ENCODE results near the gene SCYL1.

Gene SCYL1

DNA sequence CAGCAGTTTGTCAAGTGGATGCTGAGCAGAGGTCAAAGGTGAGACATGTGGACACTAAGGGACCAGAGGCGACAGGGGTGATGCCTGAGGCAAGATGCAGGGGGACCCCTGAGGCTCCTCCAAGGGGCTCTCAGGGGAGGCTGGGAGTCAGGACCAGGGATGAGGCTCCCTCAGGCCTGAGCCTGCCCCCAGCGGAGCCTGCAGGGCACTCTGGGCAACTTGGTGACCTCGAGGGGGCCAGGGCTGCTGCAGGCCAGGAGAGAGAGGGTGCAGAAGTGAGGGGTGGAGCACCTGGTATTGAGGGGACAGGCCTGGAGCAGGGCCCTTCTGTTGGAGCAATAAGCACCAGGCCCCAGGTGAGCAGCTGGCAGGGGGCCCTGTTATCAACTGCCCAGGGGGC is 57.0 kb downstream of the SCYL1 start:
- no peak for DNase-seq (ENCODE audit: low read depth)

DNA sequence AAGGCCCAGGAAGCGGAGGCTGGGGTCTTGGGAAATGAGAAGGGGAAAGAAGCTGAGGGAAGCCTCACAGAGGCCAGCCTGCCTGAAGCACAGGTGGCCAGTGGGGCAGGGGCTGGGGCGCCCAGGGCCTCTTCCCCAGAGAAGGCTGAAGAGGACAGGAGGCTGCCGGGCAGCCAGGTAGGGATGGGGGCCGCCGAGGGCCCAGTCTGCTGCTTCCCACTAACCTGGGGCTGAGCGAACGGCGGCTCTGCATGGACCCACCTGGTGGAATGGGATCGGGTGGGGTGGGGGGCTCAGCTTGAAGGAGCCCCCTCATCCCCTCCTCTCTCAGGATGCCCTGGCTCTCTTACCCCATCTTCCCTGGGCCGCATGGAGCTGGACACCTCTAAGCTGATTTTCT is 58.7 kb downstream of the SCYL1 start:
- DNase-seq (ENCODE audit: low read depth) = no peak

DNA sequence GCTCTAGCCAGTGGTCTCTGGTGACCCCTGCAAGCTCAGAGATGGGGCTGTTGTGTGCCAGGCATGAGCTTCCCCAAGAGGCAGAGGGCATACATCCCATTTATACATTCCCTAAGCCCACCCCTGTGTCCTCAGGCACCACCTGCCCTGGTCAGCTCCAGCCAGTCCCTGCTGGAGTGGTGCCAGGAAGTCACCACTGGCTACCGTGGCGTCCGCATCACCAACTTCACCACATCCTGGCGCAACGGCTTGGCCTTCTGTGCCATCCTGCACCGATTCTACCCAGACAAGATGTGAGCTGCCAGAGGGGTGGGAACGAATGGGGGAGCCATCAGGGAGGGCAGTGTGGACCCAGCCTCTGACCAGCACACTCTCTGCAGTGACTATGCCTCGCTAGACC is 59.2 kb downstream of the SCYL1 start:
- DNase-seq (ENCODE audit: low read depth) = no peak

- DNase-seq (ENCODE audit: low read depth) = no peak
Observed at GRCh38 chr11:65584723-65585171, 59.9 kb downstream of the SCYL1 start.

DNA sequence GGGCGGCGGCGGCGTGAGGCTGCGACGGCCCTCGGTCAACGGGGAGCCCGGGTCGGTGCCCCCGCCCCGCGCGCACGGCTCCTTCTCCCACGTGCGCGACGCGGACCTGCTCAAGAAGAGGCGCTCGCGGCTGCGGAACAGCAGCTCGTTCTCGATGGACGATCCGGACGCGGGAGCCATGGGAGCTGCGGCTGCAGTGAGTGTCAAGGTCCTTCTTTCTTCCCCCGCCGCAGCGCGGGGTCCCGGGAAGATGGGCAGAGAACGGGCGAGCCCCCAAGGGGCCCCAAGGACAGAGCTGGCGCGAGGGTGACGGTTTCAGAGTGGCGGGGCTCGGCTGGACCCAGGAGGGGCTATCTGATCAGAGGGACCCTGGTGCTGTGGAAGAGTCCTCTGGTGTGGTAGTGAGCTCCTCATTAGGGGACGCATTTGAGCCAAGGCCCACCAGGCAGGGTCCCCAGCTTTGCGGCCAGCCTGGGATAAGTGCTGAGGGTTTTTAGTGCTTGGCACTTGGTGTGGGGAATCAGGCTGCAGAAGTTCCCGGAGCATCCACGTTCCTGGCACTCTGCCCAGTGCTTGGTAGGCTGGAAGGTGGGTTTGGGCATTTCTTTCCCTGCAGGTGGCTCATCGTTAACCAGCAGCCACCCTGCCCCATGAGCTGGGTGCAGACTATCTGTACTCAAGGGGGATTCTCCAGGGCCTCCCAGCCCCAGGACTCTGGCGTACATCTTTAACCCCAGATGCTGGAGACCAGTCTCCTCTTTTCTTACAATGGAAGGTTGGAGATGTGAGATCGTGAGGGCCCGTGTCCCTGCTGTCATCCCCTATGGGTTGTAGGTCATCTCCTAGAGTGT is 60.7 kb downstream of the SCYL1 start:
- DNase-seq (ENCODE audit: low read depth) = no peak

DNA sequence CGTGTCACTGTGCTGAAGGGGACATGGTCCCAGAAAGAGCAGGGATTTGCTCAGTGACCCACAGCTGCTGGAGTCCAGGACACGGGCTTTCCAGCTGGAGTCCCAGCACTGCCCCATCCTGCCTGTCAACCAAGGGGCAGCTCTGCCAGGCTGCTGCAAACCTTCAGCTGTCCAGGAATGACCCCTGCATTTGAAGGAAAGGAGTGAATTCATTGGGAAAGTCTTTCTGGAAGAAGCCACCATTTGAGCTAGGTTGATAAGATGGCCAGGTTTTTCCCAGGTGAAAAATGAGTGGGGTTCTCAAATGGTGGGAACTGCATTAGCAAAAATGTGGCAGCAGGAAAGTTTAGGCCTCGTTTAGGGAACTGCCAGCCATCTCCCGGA is 61.4 kb downstream of the SCYL1 start:
- no peak for DNase-seq (ENCODE audit: low read depth)

GRCh38 chr11:65586676-65587075 is 61.8 kb downstream of the SCYL1 start:
- DNase-seq (ENCODE audit: low read depth) = no peak
